ENCODE data around the gene DMRTC1.
"Not testable (repeated sequence)": the region's sequence is repeated elsewhere in the genome, so short reads cannot be mapped to it uniquely, and the experiment has no call there.

DMRTC1 gene

GRCh38 chrX:72943819-72944169 lies at the start of gene DMRTC1:
Gene DMRTC1, minus strand, starts transcription at chrX:72943837. Its CDS starts 68,143 bp downstream, at chrX:72875694.
- DNase-seq: not testable (repeated sequence)

DNA sequence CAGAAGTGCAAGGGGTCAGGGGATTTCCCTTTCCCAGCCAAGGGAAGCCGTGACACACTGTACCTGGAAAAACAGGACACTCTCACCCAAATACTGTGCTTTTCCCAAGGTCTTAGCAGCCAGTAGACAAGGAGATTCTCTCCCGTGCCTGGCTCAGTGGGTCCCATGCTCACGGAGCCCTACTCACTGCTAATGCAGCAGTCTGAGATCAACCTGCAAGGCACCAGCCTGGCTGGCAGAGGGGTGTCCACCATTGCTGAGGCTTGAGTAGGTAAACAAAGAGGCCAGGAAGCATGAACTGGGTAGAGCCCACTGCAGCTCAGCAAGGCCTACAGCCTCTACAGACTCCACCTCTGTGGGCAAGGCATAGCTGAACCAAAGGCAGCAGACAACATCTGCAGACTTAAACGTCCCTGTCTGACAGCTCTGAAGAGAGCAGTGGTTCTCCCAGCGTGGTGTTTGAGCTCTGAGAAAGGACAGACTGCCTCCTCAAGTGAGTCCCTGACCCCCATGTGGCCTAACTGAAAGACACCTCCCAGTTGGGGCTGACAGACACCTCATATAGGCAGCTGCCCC lies 37.3 kb upstream of the DMRTC1 start:
- not testable (repeated sequence) for DNase-seq

DNA sequence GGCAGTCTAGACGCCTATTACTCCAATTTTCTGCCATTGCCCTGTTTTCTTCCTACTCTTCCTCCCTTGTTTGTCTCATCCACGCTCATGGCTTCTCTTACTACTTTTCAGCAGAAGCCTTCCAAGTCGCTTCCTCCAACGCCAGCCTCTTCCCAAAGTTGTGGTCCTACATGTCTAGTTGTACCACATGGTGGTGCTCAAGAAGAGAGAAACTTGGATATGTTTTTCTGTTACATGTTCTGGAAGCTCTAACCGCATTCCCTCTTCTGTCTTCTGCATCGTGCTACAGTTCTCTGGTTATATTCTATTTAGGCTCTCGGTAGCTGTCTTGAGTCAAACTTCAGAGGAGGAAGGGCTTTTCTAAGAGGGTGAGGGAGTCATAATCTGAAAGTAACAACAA lies 31.2 kb upstream of the DMRTC1 start:
- not testable (repeated sequence) for DNase-seq

DNA sequence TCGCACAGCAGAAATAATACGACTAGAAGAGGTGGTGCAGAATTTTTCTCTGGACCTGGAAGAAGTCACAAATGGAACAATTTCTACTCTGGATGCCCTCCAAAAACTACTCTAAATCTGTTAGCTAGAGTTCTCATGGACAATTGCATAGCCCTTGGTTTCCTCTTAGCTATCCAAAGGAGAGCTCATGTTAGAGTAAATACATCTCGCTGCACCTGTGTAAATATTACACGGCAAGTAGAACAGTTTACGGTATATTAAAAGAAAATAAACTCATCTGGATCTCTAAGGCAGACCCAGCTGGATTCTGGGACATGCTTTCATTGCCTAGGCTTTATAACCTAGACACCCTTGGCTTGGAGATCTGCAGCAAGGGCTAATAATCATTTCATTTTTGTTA lies 28.2 kb upstream of the DMRTC1 start:
- DNase-seq: not testable (repeated sequence)

GRCh38 chrX:72959971-72960370 lies 16.3 kb upstream of the DMRTC1 start:
- DNase-seq: not testable (repeated sequence)

DNA sequence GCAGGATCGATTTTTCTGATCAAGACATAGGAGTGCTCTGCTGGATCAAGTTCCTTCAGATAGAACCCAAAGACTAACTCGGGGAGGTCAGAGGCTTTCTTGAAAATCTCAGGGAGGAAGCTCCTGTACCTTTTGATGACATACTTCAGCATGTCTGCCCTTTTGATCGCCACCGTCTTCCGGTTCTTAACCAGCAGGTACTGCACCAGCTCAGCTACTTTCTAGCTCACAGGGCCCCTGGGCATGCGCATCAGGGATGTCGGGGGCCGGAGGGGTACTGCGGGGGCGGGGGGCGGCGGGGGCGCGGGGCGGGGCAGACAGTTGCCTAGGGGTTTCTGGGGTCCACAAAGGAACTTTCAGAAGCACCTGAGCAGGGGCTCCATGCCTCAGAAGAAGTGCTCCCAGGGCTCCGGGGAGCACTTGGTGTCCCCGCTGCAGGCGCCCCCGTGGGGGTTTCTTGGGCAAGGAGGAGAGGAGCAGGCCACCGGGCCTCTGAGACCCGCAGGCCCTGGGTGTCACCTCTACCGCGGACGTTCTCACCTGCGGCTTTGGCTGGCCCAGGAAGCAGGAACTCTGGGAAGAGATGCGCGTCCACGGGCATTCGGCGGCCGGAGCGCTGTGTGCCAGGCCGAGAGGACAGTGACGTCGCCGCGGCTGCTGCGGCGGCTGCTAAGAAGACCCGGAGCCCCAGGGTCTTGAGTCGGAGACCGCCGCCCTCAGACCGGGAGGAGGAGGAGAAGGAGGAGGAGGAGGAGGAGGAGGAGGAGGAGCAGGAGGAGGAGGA lies 410 bp downstream of the DMRTC1 start:
- DNase-seq: not testable (repeated sequence)

- not testable (repeated sequence) for DNase-seq
Observed at GRCh38 chrX:72942272-72942671, 1.4 kb downstream of the DMRTC1 start.

GRCh38 chrX:72937906-72938305 lies 5.7 kb downstream of the DMRTC1 start, which contains the start of gene FAM236A:
Gene FAM236A, plus strand, starts transcription at chrX:72938206. Its CDS starts 57 bp downstream, at chrX:72938263.
- DNase-seq: not testable (repeated sequence)

- not testable (repeated sequence) for DNase-seq
Observed at GRCh38 chrX:72936882-72937455, 6.7 kb downstream of the DMRTC1 start.

- not testable (repeated sequence) for DNase-seq
Observed at GRCh38 chrX:72936455-72936854, 7.2 kb downstream of the DMRTC1 start.

- not testable (repeated sequence) for DNase-seq
Observed at GRCh38 chrX:72932283-72932682, 11.4 kb downstream of the DMRTC1 start.

- not testable (repeated sequence) for DNase-seq
Observed at GRCh38 chrX:72916096-72916495, 27.5 kb downstream of the DMRTC1 start.

GRCh38 chrX:72912315-72912714 lies 31.3 kb downstream of the DMRTC1 start, which contains the start of gene FAM236C:
Gene FAM236C, plus strand, starts transcription at chrX:72912615. Its CDS starts 100 bp downstream, at chrX:72912715.
- not testable (repeated sequence) for DNase-seq

GRCh38 chrX:72889740-72890139 lies 53.9 kb downstream of the DMRTC1 start:
- DNase-seq: not testable (repeated sequence)

GRCh38 chrX:72882898-72883297 lies 60.7 kb downstream of the DMRTC1 start:
- DNase-seq: not testable (repeated sequence)

DNA sequence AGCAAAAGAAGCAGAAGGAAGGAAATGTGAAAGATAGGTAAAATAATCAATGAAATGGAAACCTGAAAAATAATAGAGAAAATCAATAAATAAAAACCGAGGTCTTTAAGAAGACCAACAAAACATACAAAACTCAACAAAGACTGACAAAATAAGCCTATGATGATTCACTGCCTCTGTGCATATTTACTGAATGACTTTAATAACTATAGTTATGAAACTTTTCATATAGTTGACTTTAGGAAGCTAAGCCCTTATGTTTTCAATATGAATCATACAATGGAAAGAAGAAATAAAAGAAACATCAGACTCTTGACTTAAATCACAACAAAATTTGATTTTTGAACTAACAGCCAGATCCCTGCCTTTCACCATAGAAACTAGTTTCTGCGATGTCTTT lies 106.1 kb downstream of the DMRTC1 start:
- DNase-seq: not testable (repeated sequence)

DNA sequence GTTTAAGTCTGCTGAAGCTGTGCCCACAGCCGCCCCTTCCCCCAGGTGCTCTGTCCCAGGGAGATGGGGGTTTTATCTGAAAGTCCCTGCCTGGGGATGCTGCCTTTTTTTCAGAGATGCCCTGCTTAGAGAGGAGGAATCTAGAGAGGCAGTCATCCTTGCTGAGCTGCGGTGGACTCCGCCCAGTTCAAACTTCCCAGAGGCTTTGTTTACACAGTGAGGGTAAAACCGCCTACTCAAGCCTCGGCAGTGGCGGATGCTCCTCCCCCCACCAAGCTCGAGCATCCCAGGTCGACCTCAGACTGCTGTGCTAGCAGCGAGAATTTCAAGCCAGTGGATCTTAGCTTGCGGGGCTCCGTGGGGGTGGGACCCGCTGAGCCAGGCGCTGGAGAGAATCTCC lies 112.9 kb downstream of the DMRTC1 start:
- DNase-seq: not testable (repeated sequence)
